BE2C (cell line): ENCODE measurements around the gene CGAS.
"Not testable (repeated sequence)": the region's sequence is repeated elsewhere in the genome, so short reads cannot be mapped to it uniquely, and the experiment has no call there.

Experiments used
- DNase-seq: peaks from one replicate; pipeline ENCODE4 v3.0.0-alpha.2; 2020
- H3K27me3 ChIP-seq: fragments of 250-450 bp; sonication (Bioruptor Pico); 2 replicates; pipeline ENCODE4 v1.5.1; 2020; ENCODE audit warnings: mild to moderate bottlenecking
- H3K36me3 ChIP-seq: fragments of 250-450 bp; sonication (Bioruptor Pico); 2 replicates; pipeline ENCODE4 v1.5.1; 2020; ENCODE audit warnings: mild to moderate bottlenecking
- H3K4me1 ChIP-seq: fragments of 250-450 bp; sonication (Bioruptor Pico); 2 replicates; pipeline ENCODE4 v1.5.1; 2020
- H3K4me3 ChIP-seq: 2 replicates; pipeline ENCODE4 v1.5.1; 2011; ENCODE audit warnings: low read depth, low read length
- H3K9me3 ChIP-seq: fragments of 250-450 bp; sonication (Bioruptor Pico); 2 replicates; pipeline ENCODE4 v1.5.1; 2020
- TF ChIP-seq, protein P1 (sequence below): IDR thresholded peaks from 2 replicates; pipeline ENCODE4 v1.5.1; 2012; ENCODE audit warnings: mild to moderate bottlenecking, low read depth, low read length

The CGAS gene

DNA sequence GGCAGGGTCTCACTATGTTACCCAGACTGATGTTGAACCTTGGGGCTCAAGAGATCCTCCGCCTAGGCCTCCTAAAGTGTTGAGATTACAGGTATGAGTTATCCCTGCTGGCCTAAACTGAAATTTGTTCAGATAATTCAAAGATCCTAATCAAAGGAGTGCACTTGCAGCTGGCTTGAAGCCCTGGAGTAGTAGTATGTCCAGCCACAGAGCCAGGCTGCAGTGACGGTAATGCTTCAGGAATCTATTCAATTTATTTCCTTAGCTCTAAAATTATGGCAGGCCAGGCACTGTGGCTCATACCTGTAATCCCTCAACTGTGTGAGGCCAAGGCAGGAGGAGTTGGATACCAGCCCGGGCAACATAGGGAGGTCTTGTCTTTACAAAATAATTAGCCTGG lies 58.8 kb downstream of the CGAS start:
- no peak overlapping the region for H3K4me3 ChIP-seq
- no peaks in the 10 kb centered on the region for H3K9me3 ChIP-seq
- TF ChIP-seq, protein P1, sequence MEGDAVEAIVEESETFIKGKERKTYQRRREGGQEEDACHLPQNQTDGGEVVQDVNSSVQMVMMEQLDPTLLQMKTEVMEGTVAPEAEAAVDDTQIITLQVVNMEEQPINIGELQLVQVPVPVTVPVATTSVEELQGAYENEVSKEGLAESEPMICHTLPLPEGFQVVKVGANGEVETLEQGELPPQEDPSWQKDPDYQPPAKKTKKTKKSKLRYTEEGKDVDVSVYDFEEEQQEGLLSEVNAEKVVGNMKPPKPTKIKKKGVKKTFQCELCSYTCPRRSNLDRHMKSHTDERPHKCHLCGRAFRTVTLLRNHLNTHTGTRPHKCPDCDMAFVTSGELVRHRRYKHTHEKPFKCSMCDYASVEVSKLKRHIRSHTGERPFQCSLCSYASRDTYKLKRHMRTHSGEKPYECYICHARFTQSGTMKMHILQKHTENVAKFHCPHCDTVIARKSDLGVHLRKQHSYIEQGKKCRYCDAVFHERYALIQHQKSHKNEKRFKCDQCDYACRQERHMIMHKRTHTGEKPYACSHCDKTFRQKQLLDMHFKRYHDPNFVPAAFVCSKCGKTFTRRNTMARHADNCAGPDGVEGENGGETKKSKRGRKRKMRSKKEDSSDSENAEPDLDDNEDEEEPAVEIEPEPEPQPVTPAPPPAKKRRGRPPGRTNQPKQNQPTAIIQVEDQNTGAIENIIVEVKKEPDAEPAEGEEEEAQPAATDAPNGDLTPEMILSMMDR, result no peak
- H3K27me3 ChIP-seq, result no peaks in the 10 kb centered on the region
- H3K4me1 ChIP-seq, result no peaks in the 10 kb centered on the region
- DNase-seq, result no peak
- no peaks in the 10 kb centered on the region for H3K36me3 ChIP-seq

- H3K36me3 ChIP-seq, H3K27me3 ChIP-seq, H3K9me3 ChIP-seq, DNase-seq, H3K4me1 ChIP-seq, H3K4me3 ChIP-seq: not testable (repeated sequence)
These were observed 59.9 kb downstream of the CGAS start for GRCh38 chr6:73392188-73392587.

GRCh38 chr6:73391675-73392074 lies 60.4 kb downstream of the CGAS start:
- no peaks in the 10 kb centered on the region for H3K9me3 ChIP-seq
- TF ChIP-seq, protein P1, result no peak
- DNase-seq, result no peak

GRCh38 chr6:73389854-73390253 lies 62.2 kb downstream of the CGAS start:
- DNase-seq, result no peak
- TF ChIP-seq, protein P1, result no peak
- no peaks in the 10 kb centered on the region for H3K36me3 ChIP-seq
- H3K4me1 ChIP-seq, result no peaks in the 10 kb centered on the region
- no peaks in the 10 kb centered on the region for H3K9me3 ChIP-seq
- H3K4me3 ChIP-seq, result no peak overlapping the region
- no peaks in the 10 kb centered on the region for H3K27me3 ChIP-seq

More at GRCh38 chr6:73391675-73392074, 60.4 kb downstream of the CGAS start:
- Histone ChIP-seq H3K4me1 (no peaks in the 10 kb centered on the region), H3K27me3 (no peaks in the 10 kb centered on the region), H3K4me3 (no peak overlapping the region), H3K36me3 (no peaks in the 10 kb centered on the region)

DNA sequence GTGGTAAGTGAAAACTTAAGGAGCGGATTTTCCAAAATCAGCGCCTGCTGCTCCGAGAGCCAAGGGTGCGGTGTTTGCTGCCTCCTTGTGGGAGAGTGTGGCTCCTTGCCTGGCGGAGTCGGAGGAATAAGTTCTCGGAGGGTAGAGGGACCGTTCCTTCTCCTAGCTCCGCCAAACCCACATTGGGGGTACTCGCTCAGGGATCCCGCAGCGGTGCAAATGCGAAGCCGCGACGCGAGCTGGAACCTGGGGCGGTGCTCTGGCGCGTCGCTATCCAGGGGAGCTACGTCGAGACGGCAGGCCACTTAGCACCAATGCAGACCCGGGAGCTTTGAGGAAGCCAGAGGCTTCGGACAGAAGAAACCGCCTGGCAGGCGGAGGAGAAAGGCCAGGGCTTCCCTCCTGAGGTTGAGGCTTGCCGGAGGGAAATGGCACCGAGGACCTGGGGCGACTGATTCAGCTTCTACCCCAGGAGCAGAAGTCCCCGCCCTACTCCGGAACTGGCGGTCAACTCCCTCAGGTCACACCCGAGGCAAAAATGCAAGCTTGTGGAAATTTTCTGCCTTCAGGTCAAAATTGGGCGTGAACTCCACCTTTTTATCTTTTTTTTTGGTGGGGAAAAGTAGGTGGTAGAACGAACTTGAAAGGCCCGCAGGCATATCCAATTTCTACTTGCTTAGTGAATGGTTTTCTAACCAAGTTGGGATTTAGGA lies 63.1 kb downstream of the CGAS start:
- DNase-seq, result peak; percentile 61
- H3K4me1 ChIP-seq, result no peaks in the 10 kb centered on the region

DNA sequence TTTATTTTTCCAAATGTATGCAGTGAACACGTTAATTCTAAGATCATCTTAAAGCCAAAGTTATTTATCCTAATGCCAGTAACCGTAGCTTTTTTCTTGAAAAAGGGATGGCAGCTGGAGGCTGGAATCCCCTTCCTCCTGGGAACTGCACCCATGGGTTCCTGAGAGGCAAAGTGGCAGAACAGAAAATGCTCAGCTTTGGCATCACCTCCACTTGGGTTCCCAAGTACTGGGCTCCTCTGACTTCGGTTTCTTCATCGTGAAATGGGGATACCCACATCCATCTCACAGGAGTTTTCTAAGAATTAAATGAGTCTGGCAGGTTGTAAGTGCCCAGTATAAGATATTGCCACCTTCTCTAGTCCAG lies 63.7 kb downstream of the CGAS start:
- no peaks in the 10 kb centered on the region for H3K9me3 ChIP-seq
- H3K27me3 ChIP-seq, result no peaks in the 10 kb centered on the region
- H3K4me3 ChIP-seq, result peak overlapping the region; percentile 65
- H3K36me3 ChIP-seq, result no peaks in the 10 kb centered on the region
- DNase-seq, result no peak
- H3K4me1 ChIP-seq, result no peaks in the 10 kb centered on the region
- TF ChIP-seq, protein P1, result no peak

More for the DNA sequence above, 63.1 kb downstream of the CGAS start:
- Histone ChIP-seq H3K27me3 (no peaks in the 10 kb centered on the region), H3K36me3 (no peaks in the 10 kb centered on the region), H3K4me3 (peak overlapping the region; percentile 65), H3K9me3 (no peaks in the 10 kb centered on the region)
- TF ChIP-seq, protein P1, result peak; percentile 77
